Heart right ventricle (tissue), 16 donors: ENCODE measurements around the gene FAM221B. TPM values are rescaled to one million over a fixed set of nuclear protein-coding genes. Genes with fewer than 3 reads are reported as not detected.

Source experiments
- ATAC-seq, 8 donors: fragments of 200-7000 bp; cut with Tn5 transposase; one replicate each; pipeline ENCODE4 v1.9.1; 2020; ENCODE audit warnings: mild to moderate bottlenecking in 8 of 8, moderate library complexity in 8 of 8, moderate number of reproducible peaks in 1 of 8
- DNase-seq, 2 donors: peaks; one replicate each; pipeline ENCODE4 v3.0.0-alpha.2; 2020
- H3K27ac ChIP-seq, 10 donors: fragments of 200-600 bp; sonication (generic) in 2 of 10; one replicate each; pipeline versions ENCODE4 v1.5.0 to v1.8.0; 2020 to 2022; ENCODE audit warnings: mild to moderate bottlenecking in 3 of 10
- H3K27me3 ChIP-seq, 7 donors: fragments of 200-600 bp; one replicate each; pipeline ENCODE4 v1.8.0; 2021 to 2022; ENCODE audit warnings: mild to moderate bottlenecking in 2 of 7
- H3K36me3 ChIP-seq, 9 donors: fragments of 200-600 bp; sonication (generic) in 1 of 9; one replicate each; pipeline versions ENCODE4 v1.5.0 to v1.8.0; 2020 to 2022; ENCODE audit warnings: mild to moderate bottlenecking in 2 of 9
- H3K4me1 ChIP-seq, 9 donors: fragments of 200-600 bp; sonication (generic) in 1 of 9; one replicate each; pipeline versions ENCODE4 v1.5.0 to v1.8.0; 2020 to 2022; ENCODE audit warnings: mild to moderate bottlenecking in 4 of 9
- H3K4me3 ChIP-seq, 10 donors: fragments of 200-600 bp; sonication (generic) in 2 of 10; one replicate each; pipeline versions ENCODE4 v1.5.0 to v1.8.0; 2020 to 2022; ENCODE audit warnings: mild to moderate bottlenecking in 7 of 10, moderate library complexity in 2 of 10
- H3K9me3 ChIP-seq, 11 donors: fragments of 200-600 bp in 10 of 11; sonication (generic) in 2 of 11; one replicate each; pipeline versions ENCODE4 v1.5.0 to v1.8.0; 2013 to 2022; ENCODE audit warnings: mild to moderate bottlenecking in 2 of 11, control low read depth in 1 of 11, moderate library complexity in 1 of 11
- CTCF ChIP-seq, 9 donors: fragments of 200-600 bp; sonication (generic) in 2 of 9; IDR thresholded peaks; one replicate each; pipeline versions ENCODE4 v1.5.0 to v1.8.0; 2021 to 2022; ENCODE audit warnings: antibody characterized with exemption in 9 of 9, mild to moderate bottlenecking in 5 of 9, moderate library complexity in 1 of 9
- WGBS, 2 donors: extraction: QIAGEN DNeasy Blood & Tissue Kit; methylation state at CpG; one replicate each; pipeline ENCODE4 v1.1.7; 2013; ENCODE audit warnings: inconsistent platforms in 1 of 2; 5-methylcytosine and 5-hydroxymethylcytosine counted together
- intact Hi-C, 10 donors: fragments of 100-400 bp; cut with DNase I; formaldehyde crosslinking; loops; one replicate each; pipeline versions ENCODE4 v1.11.1 to v1.14.2; 2022
- polyA plus RNA-seq, 2 donors: library from polyadenylated mRNA; stranded (reverse); fragments of 200-250 nt; gene quantifications; one replicate each; pipeline ENCODE4 v1.2.3, GENCODE V29; 2013
- total RNA-seq, 10 donors: library from RNA; stranded (reverse); fragmentation: NEBNext Ultra II Directional in 3 of 10; extraction: Animal tissue kit (Norgen Biotek cat#: 25700) in 3 of 10; gene quantifications; one replicate each; pipeline versions ENCODE4 v1.2.1 to v1.2.4, GENCODE V29; 2021 to 2023
- donor health status: Arrhythmogenic right ventricular cardiomyopathy.
- donor health status: ischemic (EF 13 %, LVEDD 7.1; RV severe dilation, severe dysfunction).
- donor health status: healthy with polysubstance abuse.
- donor health status: DM: no; HTN: yes; CAD: no.
- donor health status: DM: no; HTN: no; CAD: no.
- donor health status: ischemic (EF 25% LVEDD 6.9; RV normal size, moderate dysfunction).
- donor health status: ischemic (EF 25% LVEDD 5.7; RV mildly dilated, moderate dysfunction).
- donor health status: healthy.
- donor health status: DM: yes; HTN: yes; CAD: no.
- donor health status: Ischemic cardiomyopathy.
- donor health status: ischemic (EF 35%, LVEDD 5.7; RV mildly dilated, moderate dysfunction).
- donor health status: nonischemic (EF 11% LVEDD 7.7; RV severe dilation, severe dysfunction).
- donor health status: DM: yes; HTN: yes; CAD: no.
- donor health status: PGD.
- donor health status: ischemic (EF 29% LVEDD 5.4; RV normal size, mild dysfunction).
- donor health status: nonischemic (EF 23%, LVEDD 6.1; RV moderate dilation, normal function).

FAM221B gene
- total and polyA plus RNA-seq, 12 donors = not detected

- 69 to 82% methylated on average over 8 of the region's 8 CpGs for WGBS, 2 donors
- H3K27me3 ChIP-seq = peaks cover 0 to 60% (median 5%) of the 10 kb centered on the region in 7 donors
- no peak overlapping the region for H3K27ac ChIP-seq
- no peak for TF ChIP-seq CTCF (IDR thresholded peaks at IDR 0.05)
- ATAC-seq = peak in 1 of 8 donors; percentile 26
- no peaks in the 10 kb centered on the region for H3K9me3 ChIP-seq
- H3K4me1 ChIP-seq = peaks cover 0 to 30% (median 0%) of the 10 kb centered on the region in 9 donors
- DNase-seq = no peak
- intact Hi-C loops = no loop called here
- H3K36me3 ChIP-seq = no peaks in the 10 kb centered on the region
- H3K4me3 ChIP-seq = no peak overlapping the region
These were observed 35.1 kb upstream of the FAM221B start for GRCh38 chr9:35863583-35863982.

- Histone ChIP-seq H3K36me3 (no peaks in the 10 kb centered on the region), H3K9me3 (no peaks in the 10 kb centered on the region), H3K4me1 (peaks cover 0 to 30% (median 0%) of the 10 kb centered on the region in 9 donors), H3K4me3 (no peak overlapping the region), H3K27ac (no peak overlapping the region), H3K27me3 (peaks cover 0 to 64% (median 5%) of the 10 kb centered on the region in 7 donors)
- no peak for TF ChIP-seq CTCF (IDR thresholded peaks at IDR 0.05)
- ATAC-seq (no peak), DNase-seq (no peak)
- intact Hi-C loops = no loop called here
- WGBS, 2 donors = 86 to 88% methylated on average over 4 of the region's 4 CpGs
These were observed 33.8 kb upstream of the FAM221B start for GRCh38 chr9:35862328-35862727.

GRCh38 chr9:35861161-35861897 lies 32.8 kb upstream of the FAM221B start:
- H3K27me3 ChIP-seq = peaks cover 0 to 66% (median 5%) of the 10 kb centered on the region in 7 donors
- TF ChIP-seq CTCF (IDR thresholded peaks at IDR 0.05) = no peak
- WGBS, 2 donors = 67 to 70% methylated on average over 12 of the region's 12 CpGs
- intact Hi-C loops = no loop called here
- no peaks in the 10 kb centered on the region for H3K36me3 ChIP-seq
- H3K27ac ChIP-seq = no peak overlapping the region
- DNase-seq (no peak), ATAC-seq (no peak)
- H3K9me3 ChIP-seq = no peaks in the 10 kb centered on the region
- no peak overlapping the region for H3K4me3 ChIP-seq
- H3K4me1 ChIP-seq = peaks cover 0 to 30% (median 0%) of the 10 kb centered on the region in 9 donors

- H3K4me1 ChIP-seq = peaks cover 0 to 24% (median 0%) of the 10 kb centered on the region in 9 donors
- no peak for ATAC-seq
- H3K9me3 ChIP-seq = no peaks in the 10 kb centered on the region
- no peaks in the 10 kb centered on the region for H3K36me3 ChIP-seq
- intact Hi-C loops = no loop called here
- no peak for DNase-seq
- peaks cover 0 to 80% (median 5%) of the 10 kb centered on the region in 7 donors for H3K27me3 ChIP-seq
- no peak overlapping the region for H3K4me3 ChIP-seq
- 47 to 60% methylated on average over 3 of the region's 3 CpGs for WGBS, 2 donors
- H3K27ac ChIP-seq = no peak overlapping the region
- TF ChIP-seq CTCF (IDR thresholded peaks at IDR 0.05) = no peak
These were observed 31.4 kb upstream of the FAM221B start for GRCh38 chr9:35859990-35860339.
